Activated T-cell treated with anti-CD3 and anti-CD28 coated beads for 1 hour (primary cell): ENCODE data around the gene HOXC6.

Experiments used
- DNase-seq: peaks from one replicate; pipeline ENCODE4 v3.0.0-alpha.2; 2020; ENCODE audit warnings: low read depth

Gene HOXC6

GRCh38 chr12:54042970-54043853, 15.0 kb downstream of the HOXC6 start:
- DNase-seq: no peak

GRCh38 chr12:54044425-54045103, 16.3 kb downstream of the HOXC6 start:
- no peak for DNase-seq

DNA sequence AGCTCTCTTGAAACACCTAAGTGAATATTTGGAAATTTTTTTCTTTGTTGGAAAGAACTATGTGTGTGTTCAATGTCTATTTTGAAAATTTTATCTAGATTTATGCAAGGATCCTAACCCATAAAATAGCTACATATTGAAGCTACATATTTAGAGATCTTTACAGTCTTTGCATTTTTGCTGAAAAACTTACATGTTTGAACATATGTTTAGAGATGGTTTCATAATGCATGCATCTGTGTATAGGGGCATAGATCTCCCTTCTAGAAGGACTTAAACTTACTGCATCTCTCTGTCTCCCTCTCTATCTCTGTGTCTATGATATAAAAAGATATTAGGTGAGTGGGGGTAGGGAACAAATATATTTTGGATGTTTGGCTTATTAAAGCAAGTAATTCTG, 17.2 kb downstream of the HOXC6 start:
- no peak for DNase-seq

DNA sequence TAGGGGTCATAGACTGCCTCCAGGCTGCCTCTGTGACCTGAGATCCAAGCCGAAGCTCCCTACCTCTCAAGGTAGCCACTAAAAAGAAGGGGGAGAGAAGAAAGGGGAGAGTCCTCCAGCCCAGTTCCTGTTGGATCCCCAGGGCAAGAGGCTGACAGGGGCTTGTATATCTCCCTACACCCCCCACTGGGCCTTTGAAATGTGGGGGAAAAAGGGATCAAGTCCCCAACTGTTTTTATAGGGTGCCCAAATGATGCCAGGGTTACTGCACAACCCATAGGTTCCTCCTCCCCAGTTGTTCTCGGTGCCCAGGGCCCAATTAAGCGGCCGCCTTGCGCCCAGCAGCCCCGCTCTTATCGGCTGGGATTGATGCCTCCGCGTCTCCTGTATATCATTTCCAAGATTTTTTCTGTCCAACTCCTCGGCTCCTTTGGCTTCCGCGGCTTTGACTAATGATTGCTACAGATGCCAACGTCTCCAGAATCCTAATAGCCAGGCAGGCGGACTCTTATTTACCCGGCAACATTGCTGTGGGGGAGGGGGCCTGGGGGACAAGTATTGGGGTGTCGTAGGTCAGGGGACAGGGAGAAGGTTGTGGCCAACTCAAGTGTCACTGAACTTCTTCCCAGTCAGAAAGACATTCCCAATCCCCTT, 17.8 kb downstream of the HOXC6 start:
- no peak for DNase-seq

DNA sequence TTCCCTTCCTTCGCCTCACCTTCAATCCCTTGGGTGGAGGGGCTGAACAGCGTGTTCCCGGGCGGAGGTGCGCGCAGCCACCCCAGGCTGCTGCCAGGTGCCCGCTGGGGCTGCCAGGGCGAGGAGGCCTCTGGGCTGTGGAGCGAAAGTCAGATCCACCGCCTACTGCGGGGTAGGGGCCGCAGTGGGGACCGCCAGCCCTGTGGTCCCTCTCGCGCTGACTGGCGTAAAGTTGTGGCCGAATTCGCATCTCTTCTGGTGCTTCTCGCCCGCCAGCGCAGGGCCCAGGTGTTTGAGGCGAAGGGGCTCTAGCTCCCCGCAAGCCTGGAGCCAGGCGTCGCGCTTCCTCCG, 18.5 kb downstream of the HOXC6 start:
- DNase-seq: no peak

DNA sequence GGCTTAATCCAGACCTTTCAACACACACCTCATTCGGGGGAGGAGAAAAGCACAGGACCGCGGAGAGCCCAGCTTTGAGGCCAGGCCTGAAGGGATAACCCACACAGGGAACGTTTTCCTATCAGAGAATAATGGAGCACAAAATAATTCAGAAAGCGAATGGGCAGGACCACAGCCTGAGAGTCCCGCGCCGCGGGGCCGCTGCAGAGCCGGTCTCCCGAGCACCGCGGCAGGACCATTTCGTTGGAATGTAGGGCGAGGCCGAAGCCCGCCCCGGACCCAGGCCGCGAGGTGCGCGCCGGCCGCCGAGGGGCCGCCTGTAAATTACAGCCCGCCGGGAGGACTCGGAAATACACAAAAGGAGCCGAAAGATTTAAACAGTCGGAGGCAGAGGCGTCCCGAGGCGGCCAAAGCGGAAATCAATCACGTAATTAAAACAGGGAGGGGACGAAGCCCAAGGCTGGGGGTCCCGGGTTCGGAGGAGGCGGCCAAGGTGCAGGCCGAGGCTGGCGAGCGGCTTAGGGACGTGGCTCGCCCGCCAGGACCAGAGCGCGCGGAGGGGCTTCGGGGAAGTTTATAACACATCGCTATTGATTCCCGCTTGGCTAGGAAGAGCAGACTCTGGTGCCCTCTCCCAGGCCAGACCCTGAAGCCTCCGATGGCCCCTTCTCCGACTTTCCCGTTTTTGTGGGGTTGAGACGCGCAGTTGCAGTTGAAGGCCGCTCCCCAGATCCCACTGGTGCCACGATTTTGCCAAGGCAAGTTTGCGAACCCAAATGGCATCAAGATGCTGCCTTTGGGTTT, 19.1 kb downstream of the HOXC6 start:
- DNase-seq: no peak

- no peak for DNase-seq
Measured at GRCh38 chr12:54047964-54048303, 19.7 kb downstream of the HOXC6 start.

- no peak for DNase-seq
Measured at GRCh38 chr12:54048406-54049093, 20.3 kb downstream of the HOXC6 start.

GRCh38 chr12:54049108-54049507, 20.9 kb downstream of the HOXC6 start:
- DNase-seq: no peak

DNA sequence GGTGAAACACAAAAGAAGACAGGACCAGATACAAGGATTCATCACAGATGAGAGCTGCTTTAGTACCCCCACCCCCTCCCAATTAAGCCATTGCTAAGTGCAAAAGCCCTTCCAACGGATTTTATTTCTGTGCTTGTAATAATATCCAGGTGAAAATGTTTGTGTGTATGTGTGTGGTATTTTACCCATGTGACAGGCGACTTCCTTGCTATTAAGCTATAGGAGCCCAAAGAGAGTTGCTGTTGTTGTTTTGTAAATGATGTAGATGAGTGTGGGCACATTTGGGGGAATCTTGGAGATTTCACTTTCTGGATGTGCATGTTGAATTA, 22.2 kb downstream of the HOXC6 start:
- DNase-seq: no peak

DNA sequence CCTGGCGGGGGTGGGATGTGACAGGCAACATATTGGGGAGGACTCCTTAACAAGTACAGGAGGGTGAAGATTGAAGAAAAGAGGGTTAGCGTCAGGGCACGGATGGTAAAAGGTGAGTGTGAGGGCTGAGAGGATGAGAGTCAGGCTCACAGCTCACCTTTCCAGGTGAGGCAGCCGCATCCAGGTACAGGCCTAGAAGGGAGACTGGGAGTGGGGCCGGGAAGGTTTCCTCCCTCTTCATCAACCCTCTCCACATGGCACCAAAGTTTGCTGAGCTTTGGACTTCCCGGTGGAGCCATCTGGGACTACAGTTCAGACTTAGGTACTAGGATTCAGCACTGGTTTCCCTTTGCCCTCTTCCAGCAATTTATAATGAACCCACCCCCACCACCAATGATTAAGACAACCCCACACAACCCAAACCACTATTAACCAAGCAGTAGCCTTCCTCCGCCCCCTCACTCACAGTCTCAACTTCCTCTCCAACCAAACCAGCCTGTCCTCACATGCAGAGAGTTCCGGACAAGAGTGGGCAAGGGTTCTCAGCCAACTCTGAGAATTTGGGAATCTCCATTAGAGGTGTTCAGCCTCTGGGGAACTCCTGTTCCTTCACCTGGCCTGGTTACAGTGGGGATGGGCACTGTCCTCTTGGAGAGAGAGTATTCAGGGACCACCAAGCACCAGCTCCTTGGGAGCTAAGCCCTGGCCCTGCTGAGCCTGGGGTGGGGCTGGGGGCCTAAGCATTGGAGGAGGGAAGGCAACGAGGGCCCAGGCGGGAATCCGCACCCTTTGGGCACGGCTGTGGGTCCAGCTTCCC, 23.0 kb downstream of the HOXC6 start:
- no peak for DNase-seq

DNA sequence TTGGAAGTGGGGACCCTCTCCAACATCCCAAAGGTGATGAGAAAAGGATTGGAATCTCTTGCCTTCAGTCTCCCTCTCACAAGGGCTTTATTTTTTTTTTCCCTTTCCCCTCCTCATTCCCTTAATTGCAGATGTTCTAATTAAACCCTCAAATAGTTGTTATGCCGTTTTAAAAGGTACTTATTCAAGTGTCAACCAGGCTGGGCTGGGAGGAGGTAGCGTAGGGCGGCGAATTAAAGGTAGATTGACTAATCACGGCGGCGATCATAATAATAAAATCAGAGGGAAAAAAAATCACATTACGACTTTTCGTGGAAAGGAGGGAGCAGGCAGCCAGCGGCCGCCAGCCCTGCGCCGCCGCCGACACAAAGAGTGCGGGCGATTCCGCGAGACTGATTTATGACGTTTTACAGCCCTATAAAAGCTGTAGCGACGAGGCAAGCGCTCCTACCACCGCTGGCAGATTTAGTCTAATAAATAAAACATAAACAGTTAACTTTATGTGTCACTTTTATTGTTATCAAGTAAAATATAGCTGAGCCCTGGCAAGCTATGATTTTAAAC, 23.7 kb downstream of the HOXC6 start:
- DNase-seq: no peak

DNA sequence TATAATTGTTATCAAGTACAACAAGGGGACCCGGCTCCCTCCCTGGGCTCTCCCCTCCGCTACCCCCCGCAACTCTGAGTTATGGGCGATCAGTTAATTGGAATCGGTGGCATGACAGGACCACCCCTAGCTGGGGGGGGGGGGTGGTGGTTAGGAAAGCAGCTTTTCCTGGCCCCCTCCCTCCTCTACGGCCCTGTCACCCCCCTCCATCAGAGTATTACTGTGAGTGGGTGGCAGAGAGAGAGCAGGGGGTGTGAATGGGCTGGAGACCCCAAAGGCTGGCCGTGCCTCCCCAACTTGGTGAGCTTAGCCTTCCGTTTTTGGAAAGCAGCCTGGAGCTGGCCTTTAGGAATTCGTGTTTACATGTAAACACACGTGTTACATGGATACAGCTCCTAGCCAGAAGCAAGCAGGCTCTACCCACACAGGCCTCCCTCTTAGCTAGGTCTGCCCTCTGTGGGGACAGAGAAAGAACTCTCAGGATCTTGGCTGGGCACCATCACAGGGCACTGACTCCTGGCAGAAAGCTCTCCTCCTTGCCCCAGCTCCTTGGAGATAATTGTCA, 24.3 kb downstream of the HOXC6 start:
- DNase-seq: no peak

- DNase-seq: no peak
Measured at GRCh38 chr12:54053003-54053750, 24.9 kb downstream of the HOXC6 start.

DNA sequence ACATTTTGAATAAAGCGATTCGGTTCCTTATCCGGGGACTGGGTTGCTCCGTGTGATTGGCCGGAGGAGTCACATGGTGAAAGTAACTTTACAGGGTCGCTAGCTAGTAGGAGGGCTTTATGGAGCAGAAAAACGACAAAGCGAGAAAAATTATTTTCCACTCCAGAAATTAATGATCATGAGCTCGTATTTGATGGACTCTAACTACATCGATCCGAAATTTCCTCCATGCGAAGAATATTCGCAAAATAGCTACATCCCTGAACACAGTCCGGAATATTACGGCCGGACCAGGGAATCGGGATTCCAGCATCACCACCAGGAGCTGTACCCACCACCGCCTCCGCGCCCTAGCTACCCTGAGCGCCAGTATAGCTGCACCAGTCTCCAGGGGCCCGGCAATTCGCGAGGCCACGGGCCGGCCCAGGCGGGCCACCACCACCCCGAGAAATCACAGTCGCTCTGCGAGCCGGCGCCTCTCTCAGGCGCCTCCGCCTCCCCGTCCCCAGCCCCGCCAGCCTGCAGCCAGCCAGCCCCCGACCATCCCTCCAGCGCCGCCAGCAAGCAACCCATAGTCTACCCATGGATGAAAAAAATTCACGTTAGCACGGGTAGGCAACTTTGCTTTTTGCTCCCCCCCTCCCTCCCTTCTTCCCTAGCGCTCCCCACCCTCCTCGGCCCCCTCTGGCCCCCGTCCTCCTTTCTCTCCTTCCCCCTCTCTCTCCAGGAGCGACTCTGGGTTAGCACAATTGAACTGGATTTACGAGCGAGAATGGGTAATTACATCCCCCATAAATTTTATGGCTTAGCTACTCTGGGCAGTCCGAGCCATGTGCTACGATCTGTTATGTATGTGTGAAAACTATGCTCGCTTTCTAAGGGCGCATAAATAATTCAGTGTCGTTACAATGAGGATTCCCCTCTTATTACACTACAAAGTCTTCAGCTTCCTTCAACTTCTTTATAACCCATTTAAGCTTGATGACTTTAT, 25.8 kb downstream of the HOXC6 start, which contains the start of gene HOXC4:
Gene HOXC4, plus strand, starts transcription at position 85 of the 991 bp plus-strand sequence. Its CDS starts 88 bp downstream, at position 173.
- DNase-seq: no peak

- DNase-seq: no peak
Measured at GRCh38 chr12:54054742-54055194, 26.5 kb downstream of the HOXC6 start.

DNA sequence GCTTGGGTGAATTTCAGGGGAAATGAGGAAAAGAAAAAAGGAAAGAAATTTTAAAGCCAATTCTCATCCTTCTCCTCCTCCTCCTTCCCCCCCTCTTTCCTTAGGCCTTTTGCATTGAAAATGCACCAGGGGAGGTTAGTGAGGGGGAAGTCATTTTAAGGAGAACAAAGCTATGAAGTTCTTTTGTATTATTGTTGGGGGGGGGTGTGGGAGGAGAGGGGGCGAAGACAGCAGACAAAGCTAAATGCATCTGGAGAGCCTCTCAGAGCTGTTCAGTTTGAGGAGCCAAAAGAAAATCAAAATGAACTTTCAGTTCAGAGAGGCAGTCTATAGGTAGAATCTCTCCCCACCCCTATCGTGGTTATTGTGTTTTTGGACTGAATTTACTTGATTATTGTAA, 27.3 kb downstream of the HOXC6 start:
- DNase-seq: no peak

DNA sequence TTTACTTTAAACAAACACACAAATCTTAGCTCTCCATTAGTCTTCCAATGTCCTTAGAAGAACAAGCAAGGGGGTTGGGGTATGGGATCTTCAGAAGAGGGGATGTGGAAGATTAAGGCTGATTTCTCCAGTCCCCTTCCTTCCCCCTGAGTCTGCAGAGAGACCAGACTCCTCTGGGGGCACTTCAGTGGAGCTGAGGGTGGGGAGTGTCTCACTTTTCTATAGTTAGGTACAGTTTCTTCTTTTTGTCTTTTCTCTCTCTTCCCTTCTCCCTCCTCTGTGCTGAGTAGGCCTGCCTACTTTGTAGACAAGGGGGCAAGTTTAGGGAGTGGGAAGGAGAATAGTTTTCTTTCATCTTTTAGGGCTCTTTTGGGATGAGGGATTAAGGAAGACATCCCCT, 27.9 kb downstream of the HOXC6 start:
- DNase-seq: no peak
